ENCODE data around the gene PCBP3.

Gene PCBP3

DNA sequence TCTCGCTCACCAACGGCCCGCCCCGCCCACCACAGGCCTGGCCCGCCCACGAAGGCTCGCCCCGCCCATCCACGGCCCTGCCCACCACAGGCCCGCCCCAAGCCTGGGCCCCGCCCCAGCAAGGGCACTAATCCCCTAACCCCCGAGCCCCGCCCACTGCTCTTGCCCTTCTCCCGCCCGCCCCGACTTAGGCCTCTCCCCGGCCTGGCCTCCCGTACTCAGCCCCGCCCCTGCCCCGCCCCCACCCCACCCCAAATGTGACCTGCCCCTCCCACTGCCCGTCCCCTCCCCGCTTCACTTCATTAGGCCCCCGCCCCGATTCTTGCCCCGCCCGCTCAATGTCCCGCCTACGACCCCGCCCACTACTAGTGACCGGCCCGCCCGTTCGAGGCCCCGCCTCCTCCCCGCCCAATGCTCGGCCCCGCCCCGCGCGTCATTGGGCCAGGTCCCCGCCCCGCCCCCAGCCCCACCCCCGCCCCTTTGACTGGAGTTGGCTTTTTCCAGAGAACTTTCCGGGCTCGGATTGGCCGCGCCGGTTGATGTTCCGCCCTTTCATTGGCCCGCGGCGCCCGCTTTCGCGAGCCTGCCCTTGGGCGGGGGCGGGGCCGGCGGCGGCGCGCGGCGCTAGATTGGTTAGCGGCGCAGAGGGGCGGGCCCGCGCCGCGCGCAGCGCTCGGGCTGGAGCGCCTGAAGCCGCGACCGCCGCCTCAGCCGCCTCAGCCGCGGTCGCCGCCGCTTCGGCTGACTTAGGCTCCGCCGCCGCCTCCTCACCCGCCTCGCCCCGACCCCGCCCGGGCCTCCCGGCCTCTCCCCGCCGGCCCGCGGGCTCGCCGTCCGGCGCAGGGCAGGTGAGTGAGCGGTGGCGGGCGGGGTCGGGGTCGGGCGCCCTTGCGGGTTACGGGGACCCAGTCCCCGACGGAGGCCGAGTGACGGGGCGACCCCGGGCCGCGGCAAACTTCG lies at the start of gene PCBP3:
PCBP3 (plus strand) TSS at position 705 of the 960 bp plus-strand sequence. CDS start 206,361 bp downstream, outside the sequence.
- no peaks in the 10 kb centered on the region for H3K36me3 ChIP-seq (ENCODE audit: control insufficient read depth, insufficient read depth, low read length)
- no peak within 1 kb of the TSS for H3K4me3 ChIP-seq (ENCODE audit: low read length)
- H3K4me1 ChIP-seq (ENCODE audit: control insufficient read depth, insufficient read depth, low read length): peaks cover 9% of the 10 kb centered on the region
- H3K9me3 ChIP-seq (ENCODE audit: control insufficient read depth, low read length): no peaks in the 10 kb centered on the region
- peaks cover 12% of the 10 kb centered on the region for H3K27me3 ChIP-seq (ENCODE audit: control insufficient read depth, insufficient read depth, low read length)
- no peak within 1 kb of the TSS for H3K9ac ChIP-seq (ENCODE audit: low read length)

DNA sequence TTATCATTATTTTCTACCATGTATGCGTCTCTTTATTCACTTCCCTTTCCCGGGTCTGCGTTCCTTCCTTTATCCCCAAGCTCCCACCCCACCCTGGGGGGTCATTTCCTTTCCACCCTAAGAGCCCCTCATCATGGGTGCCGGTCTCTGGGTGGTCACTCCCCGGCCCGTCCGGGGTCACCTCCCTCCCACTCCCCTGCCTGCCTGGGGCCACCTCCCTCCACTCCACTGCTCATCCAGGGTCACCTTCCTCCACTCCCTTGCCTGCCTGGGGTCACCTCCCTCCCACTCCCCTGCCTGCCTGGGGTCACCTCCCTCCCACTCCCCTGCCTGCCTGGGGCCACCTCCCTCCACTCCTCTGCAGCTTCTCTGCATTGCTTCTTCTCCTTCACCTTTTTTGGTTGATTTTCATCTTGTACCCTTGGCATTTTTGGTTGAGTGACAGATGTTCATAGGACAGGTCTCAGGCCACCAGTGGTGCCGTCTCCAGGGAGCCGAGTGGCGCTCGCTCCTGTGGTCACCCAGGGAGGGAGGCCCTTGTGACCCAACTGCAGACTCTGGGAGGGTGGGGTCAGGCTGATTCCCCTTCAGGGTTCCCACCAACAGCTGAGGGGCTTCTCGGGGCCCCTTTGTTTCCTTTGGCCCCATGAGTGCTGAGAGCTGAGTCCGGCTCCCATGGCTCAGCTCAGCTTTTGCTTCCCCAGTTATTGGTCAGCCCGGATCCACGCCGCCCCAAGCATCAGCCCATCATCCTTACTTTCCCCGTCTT lies 48.6 kb upstream of the PCBP3 start:
- Histone ChIP-seq H3K36me3 (ENCODE audit: control insufficient read depth, insufficient read depth, low read length) (no peaks in the 10 kb centered on the region), H3K27me3 (ENCODE audit: control insufficient read depth, insufficient read depth, low read length) (peaks cover 13% of the 10 kb centered on the region), H3K4me1 (ENCODE audit: control insufficient read depth, insufficient read depth, low read length) (no peaks in the 10 kb centered on the region)

DNA sequence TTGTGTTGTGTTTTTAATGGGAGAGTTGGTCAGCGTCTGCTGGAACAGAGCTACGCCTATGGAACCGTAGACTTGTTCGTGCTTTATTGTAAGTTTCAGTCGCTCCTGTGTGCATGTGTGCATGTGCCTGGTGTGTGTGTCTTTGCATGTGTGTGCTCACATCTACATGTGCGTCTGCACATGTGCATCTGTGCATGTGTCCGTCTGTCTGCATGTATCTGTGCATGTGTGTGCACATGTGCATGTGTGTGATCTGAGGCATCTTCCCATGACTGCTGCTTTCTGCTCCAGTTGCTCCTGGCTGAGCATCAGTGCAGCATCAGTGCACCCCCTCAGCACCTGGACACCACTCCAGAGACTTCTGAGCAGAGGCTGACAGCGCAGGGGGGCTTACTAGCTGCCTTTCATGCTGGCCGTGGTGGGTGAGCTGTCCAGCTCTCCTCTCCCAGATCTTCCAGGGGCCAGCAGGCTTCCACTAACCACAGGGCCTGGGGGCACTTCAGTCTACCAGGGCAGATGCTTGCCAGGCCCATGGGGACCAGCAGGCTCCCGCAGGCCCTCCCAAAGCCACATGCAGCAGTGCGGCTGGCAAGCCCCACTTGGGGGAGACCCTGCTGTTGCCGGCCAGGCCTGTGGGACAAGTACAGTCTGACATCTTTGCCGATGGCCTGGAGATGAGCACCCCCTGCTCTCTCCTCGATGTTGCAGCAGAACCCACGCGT lies 47.8 kb upstream of the PCBP3 start:
- H3K4me1 ChIP-seq (ENCODE audit: control insufficient read depth, insufficient read depth, low read length): no peaks in the 10 kb centered on the region
- no peak overlapping the region for H3K9ac ChIP-seq (ENCODE audit: low read length)
- H3K27me3 ChIP-seq (ENCODE audit: control insufficient read depth, insufficient read depth, low read length): peaks cover 10% of the 10 kb centered on the region
- H3K36me3 ChIP-seq (ENCODE audit: control insufficient read depth, insufficient read depth, low read length): no peaks in the 10 kb centered on the region
- H3K9me3 ChIP-seq (ENCODE audit: control insufficient read depth, low read length): no peaks in the 10 kb centered on the region
- H3K4me3 ChIP-seq (ENCODE audit: low read length): no peak overlapping the region

More for the DNA sequence above, 48.6 kb upstream of the PCBP3 start:
- Histone ChIP-seq H3K4me3 (ENCODE audit: low read length) (no peak overlapping the region), H3K9me3 (ENCODE audit: control insufficient read depth, low read length) (no peaks in the 10 kb centered on the region), H3K9ac (ENCODE audit: low read length) (no peak overlapping the region)

- no peaks in the 10 kb centered on the region for H3K4me1 ChIP-seq (ENCODE audit: control insufficient read depth, insufficient read depth, low read length)
- no peaks in the 10 kb centered on the region for H3K36me3 ChIP-seq (ENCODE audit: control insufficient read depth, insufficient read depth, low read length)
- no peak overlapping the region for H3K4me3 ChIP-seq (ENCODE audit: low read length)
- no peaks in the 10 kb centered on the region for H3K9me3 ChIP-seq (ENCODE audit: control insufficient read depth, low read length)
- peaks cover 2% of the 10 kb centered on the region for H3K27me3 ChIP-seq (ENCODE audit: control insufficient read depth, insufficient read depth, low read length)
- no peak overlapping the region for H3K9ac ChIP-seq (ENCODE audit: low read length)
These were observed 46.7 kb upstream of the PCBP3 start for GRCh38 chr21:45596704-45597318.

- H3K27me3 ChIP-seq (ENCODE audit: control insufficient read depth, insufficient read depth, low read length): no peaks in the 10 kb centered on the region
- H3K36me3 ChIP-seq (ENCODE audit: control insufficient read depth, insufficient read depth, low read length): no peaks in the 10 kb centered on the region
- H3K9ac ChIP-seq (ENCODE audit: low read length): no peak overlapping the region
- H3K4me3 ChIP-seq (ENCODE audit: low read length): no peak overlapping the region
- no peaks in the 10 kb centered on the region for H3K4me1 ChIP-seq (ENCODE audit: control insufficient read depth, insufficient read depth, low read length)
- no peaks in the 10 kb centered on the region for H3K9me3 ChIP-seq (ENCODE audit: control insufficient read depth, low read length)
These were observed 45.4 kb upstream of the PCBP3 start for GRCh38 chr21:45598109-45598508.

DNA sequence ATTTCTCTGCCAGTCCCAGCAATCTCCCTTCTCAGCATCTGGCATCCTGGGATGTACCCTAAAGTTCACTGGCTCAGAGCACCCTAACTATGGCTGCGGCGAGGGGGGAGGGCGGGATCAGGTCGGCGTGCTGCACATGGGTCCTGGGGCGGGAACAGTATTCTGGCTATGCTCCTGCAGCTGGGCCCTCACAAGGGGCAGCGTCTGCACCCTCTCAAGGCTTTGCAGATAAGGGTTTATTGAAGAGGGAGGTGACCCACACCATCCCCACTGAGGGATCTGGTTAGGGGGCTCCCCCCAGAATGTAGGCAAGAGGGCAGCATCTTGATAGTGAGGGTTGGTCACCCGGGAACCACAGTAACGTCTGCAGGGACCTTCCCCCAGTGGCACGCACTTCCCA lies 44.9 kb upstream of the PCBP3 start:
- no peak overlapping the region for H3K4me3 ChIP-seq (ENCODE audit: low read length)
- H3K36me3 ChIP-seq (ENCODE audit: control insufficient read depth, insufficient read depth, low read length): no peaks in the 10 kb centered on the region
- H3K9ac ChIP-seq (ENCODE audit: low read length): no peak overlapping the region
- no peaks in the 10 kb centered on the region for H3K27me3 ChIP-seq (ENCODE audit: control insufficient read depth, insufficient read depth, low read length)
- no peaks in the 10 kb centered on the region for H3K9me3 ChIP-seq (ENCODE audit: control insufficient read depth, low read length)
- no peaks in the 10 kb centered on the region for H3K4me1 ChIP-seq (ENCODE audit: control insufficient read depth, insufficient read depth, low read length)

DNA sequence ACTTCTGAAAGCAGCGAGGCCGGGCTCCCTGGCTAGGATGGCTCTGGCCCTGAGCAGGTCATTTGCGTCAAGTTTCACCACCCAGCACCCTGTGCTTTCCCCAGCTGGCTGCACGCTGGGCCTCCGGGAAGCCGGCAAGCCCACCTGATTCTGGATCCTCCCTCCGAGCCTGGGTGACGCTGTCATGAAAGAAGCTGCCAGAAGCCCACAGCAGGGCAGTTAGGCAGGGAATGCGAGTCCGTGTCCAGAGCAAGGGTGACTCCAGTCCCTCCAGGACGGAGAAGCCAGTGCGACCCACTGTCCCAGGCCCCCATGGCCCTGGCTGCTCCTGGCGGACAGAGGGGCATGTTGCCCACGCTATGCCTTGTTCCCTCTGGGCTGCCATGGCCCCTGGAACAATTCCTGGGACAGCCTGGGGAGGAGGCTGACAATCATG lies 44.4 kb upstream of the PCBP3 start:
- H3K9me3 ChIP-seq (ENCODE audit: control insufficient read depth, low read length): no peaks in the 10 kb centered on the region
- H3K27me3 ChIP-seq (ENCODE audit: control insufficient read depth, insufficient read depth, low read length): no peaks in the 10 kb centered on the region
- no peaks in the 10 kb centered on the region for H3K4me1 ChIP-seq (ENCODE audit: control insufficient read depth, insufficient read depth, low read length)
- H3K9ac ChIP-seq (ENCODE audit: low read length): no peak overlapping the region
- H3K36me3 ChIP-seq (ENCODE audit: control insufficient read depth, insufficient read depth, low read length): no peaks in the 10 kb centered on the region
- H3K4me3 ChIP-seq (ENCODE audit: low read length): no peak overlapping the region

GRCh38 chr21:45600248-45600647 lies 43.3 kb upstream of the PCBP3 start:
- no peaks in the 10 kb centered on the region for H3K36me3 ChIP-seq (ENCODE audit: control insufficient read depth, insufficient read depth, low read length)
- H3K9ac ChIP-seq (ENCODE audit: low read length): no peak overlapping the region
- H3K4me3 ChIP-seq (ENCODE audit: low read length): no peak overlapping the region
- no peaks in the 10 kb centered on the region for H3K27me3 ChIP-seq (ENCODE audit: control insufficient read depth, insufficient read depth, low read length)
- H3K9me3 ChIP-seq (ENCODE audit: control insufficient read depth, low read length): no peaks in the 10 kb centered on the region
- H3K4me1 ChIP-seq (ENCODE audit: control insufficient read depth, insufficient read depth, low read length): no peaks in the 10 kb centered on the region

GRCh38 chr21:45601551-45601950 lies 42.0 kb upstream of the PCBP3 start:
- H3K9ac ChIP-seq (ENCODE audit: low read length): no peak overlapping the region
- H3K27me3 ChIP-seq (ENCODE audit: control insufficient read depth, insufficient read depth, low read length): no peaks in the 10 kb centered on the region
- H3K4me3 ChIP-seq (ENCODE audit: low read length): no peak overlapping the region
- no peaks in the 10 kb centered on the region for H3K4me1 ChIP-seq (ENCODE audit: control insufficient read depth, insufficient read depth, low read length)
- H3K9me3 ChIP-seq (ENCODE audit: control insufficient read depth, low read length): no peaks in the 10 kb centered on the region
- no peaks in the 10 kb centered on the region for H3K36me3 ChIP-seq (ENCODE audit: control insufficient read depth, insufficient read depth, low read length)

- H3K9me3 ChIP-seq (ENCODE audit: control insufficient read depth, low read length): no peaks in the 10 kb centered on the region
- H3K9ac ChIP-seq (ENCODE audit: low read length): no peak overlapping the region
- H3K27me3 ChIP-seq (ENCODE audit: control insufficient read depth, insufficient read depth, low read length): no peaks in the 10 kb centered on the region
- H3K4me3 ChIP-seq (ENCODE audit: low read length): no peak overlapping the region
- no peaks in the 10 kb centered on the region for H3K36me3 ChIP-seq (ENCODE audit: control insufficient read depth, insufficient read depth, low read length)
- H3K4me1 ChIP-seq (ENCODE audit: control insufficient read depth, insufficient read depth, low read length): no peaks in the 10 kb centered on the region
These were observed 41.4 kb upstream of the PCBP3 start for GRCh38 chr21:45602106-45602505.

DNA sequence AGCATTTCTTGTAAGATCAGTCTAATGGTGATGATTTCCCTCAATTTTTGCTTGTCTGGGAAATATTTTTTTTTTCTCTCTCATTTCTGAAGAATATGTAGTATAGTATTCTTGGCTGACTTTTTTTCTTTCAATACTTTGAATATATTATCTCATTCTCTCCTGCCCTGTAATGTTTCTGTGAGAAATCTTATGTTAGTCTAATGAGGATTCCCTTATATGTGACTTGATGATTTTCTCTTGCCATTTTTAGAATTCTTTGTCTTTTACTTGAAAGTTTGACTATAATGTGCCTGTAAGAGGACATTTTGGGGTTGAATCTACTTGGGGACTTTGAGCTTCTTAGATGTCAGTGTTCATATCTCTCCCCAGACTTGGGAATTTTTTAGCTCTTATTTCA lies 40.0 kb upstream of the PCBP3 start:
- Histone ChIP-seq H3K27me3 (ENCODE audit: control insufficient read depth, insufficient read depth, low read length) (no peaks in the 10 kb centered on the region), H3K4me1 (ENCODE audit: control insufficient read depth, insufficient read depth, low read length) (no peaks in the 10 kb centered on the region), H3K9me3 (ENCODE audit: control insufficient read depth, low read length) (no peaks in the 10 kb centered on the region), H3K9ac (ENCODE audit: low read length) (no peak overlapping the region), H3K4me3 (ENCODE audit: low read length) (no peak overlapping the region), H3K36me3 (ENCODE audit: control insufficient read depth, insufficient read depth, low read length) (no peaks in the 10 kb centered on the region)
